Measurements from ENCODE around the gene SUSD3.

GRCh38 chr9:93118863-93119702 lies 60.6 kb downstream of the SUSD3 start:
- TF ChIP-seq EZH2phosphoT487 (IDR thresholded peaks at IDR 0.05; ENCODE audit: low read depth) (no peak), CTCF (IDR thresholded peaks at IDR 0.05; ENCODE audit: low read depth, low read length) (no peak)
